PFSK-1 (cell line): ENCODE measurements around the gene IL9R.

ENCODE experiments used
- FOXP2 ChIP-seq: optimal IDR thresholded peaks from 2 replicates; pipeline ENCODE3; 2011; ENCODE audit warnings: borderline replicate concordance, control low read depth, inconsistent platforms; ENCODE audit not compliant: insufficient read depth; ENCODE audit errors: extremely low read length, extremely low read depth
- POLR2AphosphoS5 ChIP-seq: IDR thresholded peaks from 2 replicates; pipeline ENCODE4 v1.6.1; 2012; ENCODE audit warnings: low read depth, mild to moderate bottlenecking, control low read depth, low read length, moderate library complexity
- REST ChIP-seq, 2 experiments: IDR thresholded peaks; 2 replicates each; pipeline versions ENCODE4 v1.6.1 to v1.8.0; 2011 to 2012; ENCODE audit warnings: low read depth in 2 of 2, low read length in 2 of 2, control low read depth in 1 of 2, inconsistent platforms in 1 of 2, mild to moderate bottlenecking in 1 of 2, moderate library complexity in 1 of 2; ENCODE audit not compliant: insufficient read depth in 1 of 2
- SIN3A ChIP-seq: IDR thresholded peaks from 2 replicates; pipeline ENCODE4 v1.6.1; 2012; ENCODE audit warnings: mild to moderate bottlenecking, low read length, moderate library complexity, borderline replicate concordance; ENCODE audit not compliant: insufficient read depth
- TAF1 ChIP-seq: IDR thresholded peaks from 2 replicates; pipeline ENCODE4 v1.6.1; 2012; ENCODE audit warnings: low read length, control low read depth, borderline replicate concordance; ENCODE audit not compliant: insufficient read depth

IL9R gene

GRCh38 chrX:156003486-156004185 is 6.1 kb downstream of the IL9R start:
- no peak for TF ChIP-seq SIN3A
- no peak for TF ChIP-seq TAF1
- no peak for TF ChIP-seq POLR2AphosphoS5
- TF ChIP-seq REST (IDR thresholded peaks at IDR 0.05; ENCODE audit: insufficient read depth in 1 of 2, low read depth in 2 of 2, low read length in 2 of 2) = no peak
- no peak for TF ChIP-seq FOXP2

- no peak for TF ChIP-seq FOXP2
- TF ChIP-seq REST (IDR thresholded peaks at IDR 0.05; ENCODE audit: insufficient read depth in 1 of 2, low read depth in 2 of 2, low read length in 2 of 2) = no peak
- no peak for TF ChIP-seq POLR2AphosphoS5
- TF ChIP-seq SIN3A = no peak
- TF ChIP-seq TAF1 = no peak
Observed at GRCh38 chrX:156004256-156004655, 6.8 kb downstream of the IL9R start.

GRCh38 chrX:156004740-156005139 is 7.2 kb downstream of the IL9R start:
- no peak for TF ChIP-seq FOXP2
- no peak for TF ChIP-seq POLR2AphosphoS5
- no peak for TF ChIP-seq TAF1
- TF ChIP-seq REST (IDR thresholded peaks at IDR 0.05; ENCODE audit: insufficient read depth in 1 of 2, low read depth in 2 of 2, low read length in 2 of 2) = no peak
- TF ChIP-seq SIN3A = no peak

- TF ChIP-seq FOXP2 = no peak
- TF ChIP-seq REST (IDR thresholded peaks at IDR 0.05; ENCODE audit: insufficient read depth in 1 of 2, low read depth in 2 of 2, low read length in 2 of 2) = no peak
- TF ChIP-seq POLR2AphosphoS5 = no peak
- TF ChIP-seq TAF1 = no peak
- no peak for TF ChIP-seq SIN3A
Observed at GRCh38 chrX:156005144-156005543, 7.6 kb downstream of the IL9R start.
